ENCODE data around the gene RUNX2.

The RUNX2 gene

DNA sequence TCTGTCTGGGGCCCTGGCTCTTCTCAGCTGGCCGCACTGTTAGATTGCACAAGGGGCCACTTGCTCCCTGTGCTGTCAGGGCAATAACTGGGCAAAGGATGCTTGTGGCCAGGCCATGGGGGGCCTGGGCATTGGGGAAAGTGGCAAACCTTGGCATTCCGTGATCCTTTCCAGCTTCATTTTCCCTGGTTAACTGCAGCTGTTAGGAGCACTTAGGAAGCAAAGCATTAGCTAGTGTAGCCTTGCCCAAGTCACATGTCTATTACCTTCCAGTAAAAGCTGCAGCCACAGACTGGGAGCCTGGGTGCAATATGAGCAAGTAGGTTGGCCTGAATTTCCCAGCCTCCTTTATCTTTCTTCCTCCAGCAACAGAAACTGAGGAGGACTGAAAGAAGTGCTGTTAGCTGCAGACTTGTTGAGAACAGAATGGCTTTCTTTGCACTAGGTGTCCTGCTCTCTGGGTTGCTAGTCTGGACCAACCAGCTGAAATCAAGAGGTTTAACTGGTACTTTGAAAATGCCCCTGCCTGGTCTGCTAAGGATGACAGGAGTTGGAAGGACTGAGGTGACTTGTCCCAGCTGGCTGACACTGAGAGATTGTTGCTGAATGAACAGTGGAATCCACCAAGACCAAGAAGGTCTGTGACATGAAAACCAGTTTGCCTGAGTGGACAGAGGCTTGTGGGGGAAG lies 361.9 kb downstream of the RUNX2 start:
- DNase-seq, result no peak

DNA sequence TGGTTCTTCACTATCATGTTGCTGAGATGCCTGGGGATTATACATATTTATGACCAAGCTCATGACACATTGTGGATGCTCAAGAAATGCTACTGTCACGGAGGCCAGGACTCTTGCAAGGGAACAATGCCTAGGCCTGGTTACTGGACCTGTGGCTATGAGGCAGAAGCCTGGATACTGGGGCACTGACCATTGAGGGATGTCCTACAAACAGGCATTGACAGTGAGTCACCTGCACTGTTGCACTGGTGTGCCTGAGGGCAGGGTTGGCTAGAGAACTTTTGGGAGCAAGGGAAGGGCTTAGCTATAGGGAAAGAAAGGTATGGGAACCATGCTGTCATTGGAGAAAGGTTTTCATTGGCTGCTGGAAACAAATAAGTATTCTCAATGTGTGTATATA lies 362.7 kb downstream of the RUNX2 start:
- no peak for DNase-seq

DNA sequence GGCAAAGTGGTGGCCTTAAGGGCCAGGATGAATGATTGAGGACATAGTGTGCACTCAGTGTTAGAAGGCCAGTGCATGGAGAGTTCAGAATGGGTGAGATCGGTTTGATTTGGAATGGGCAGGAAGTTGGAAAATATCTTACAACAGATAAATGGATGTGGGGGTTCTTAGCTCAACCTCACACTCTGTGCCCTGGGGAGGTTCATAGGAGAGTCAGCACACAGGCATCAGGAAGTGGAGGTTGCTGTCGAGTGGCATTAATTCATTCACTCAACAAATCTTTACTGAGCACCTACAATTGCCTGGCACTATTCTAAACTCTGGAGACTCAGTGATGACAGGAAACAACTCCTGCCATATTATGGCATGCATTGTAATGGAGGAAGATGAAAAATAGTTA lies 363.3 kb downstream of the RUNX2 start:
- DNase-seq, result no peak

DNA sequence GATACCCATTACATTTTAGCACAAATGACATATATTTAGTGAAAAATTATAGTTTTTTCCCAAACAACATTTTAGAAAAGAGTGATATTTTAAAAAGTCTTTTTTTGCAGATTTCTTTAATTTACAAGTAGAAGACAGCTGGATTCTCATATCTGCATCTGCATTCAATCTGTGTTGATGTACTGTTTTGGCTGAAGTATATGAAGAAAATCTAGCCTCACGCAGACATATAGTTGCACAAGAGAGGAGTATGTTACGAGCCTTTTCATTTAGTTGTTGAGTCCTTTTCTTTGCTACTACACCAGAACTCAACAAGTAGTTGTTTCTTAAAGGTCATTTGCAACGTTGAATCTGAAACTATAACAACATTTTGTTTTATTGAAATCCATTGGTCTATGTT lies 363.9 kb downstream of the RUNX2 start:
- DNase-seq, result no peak

DNA sequence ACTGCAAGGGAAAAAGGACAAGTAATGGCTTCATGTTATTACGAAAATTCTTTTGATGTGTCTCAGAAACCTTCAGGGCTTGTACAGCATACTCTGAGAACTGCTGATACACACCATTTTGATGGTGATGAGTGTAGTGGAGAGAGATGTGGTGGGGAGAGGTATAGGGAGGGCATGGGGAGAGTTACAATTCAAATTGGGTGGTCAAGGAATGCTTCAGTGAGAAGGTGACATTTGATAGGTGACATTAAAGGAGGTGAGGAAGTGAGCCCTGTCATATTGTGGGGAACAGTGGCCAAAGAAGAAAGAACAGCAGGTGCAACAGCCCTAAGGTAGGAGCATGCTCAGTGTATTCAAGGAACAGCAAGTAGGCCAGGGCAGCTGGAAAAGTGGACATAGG lies 368.6 kb downstream of the RUNX2 start:
- no peak for DNase-seq

DNA sequence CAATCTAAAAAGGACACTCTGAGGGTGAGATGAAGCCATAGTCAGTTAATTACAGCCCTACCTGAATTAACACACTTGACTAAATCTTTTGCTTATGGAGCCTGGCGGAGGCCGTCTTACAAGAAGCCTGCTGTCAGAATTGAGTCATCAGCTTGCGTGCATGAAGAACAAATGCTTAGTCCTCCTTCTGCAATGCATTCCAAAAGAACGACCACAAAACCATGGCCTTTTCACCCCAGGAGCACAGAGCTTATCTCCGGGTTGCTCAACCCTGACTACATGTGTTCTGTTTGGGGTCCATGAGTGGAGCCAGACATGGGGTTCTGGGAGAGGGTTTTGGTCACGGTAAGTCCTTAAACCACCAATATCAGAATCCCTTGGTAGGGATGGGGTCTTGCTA lies 369.5 kb downstream of the RUNX2 start:
- no peak for DNase-seq

DNA sequence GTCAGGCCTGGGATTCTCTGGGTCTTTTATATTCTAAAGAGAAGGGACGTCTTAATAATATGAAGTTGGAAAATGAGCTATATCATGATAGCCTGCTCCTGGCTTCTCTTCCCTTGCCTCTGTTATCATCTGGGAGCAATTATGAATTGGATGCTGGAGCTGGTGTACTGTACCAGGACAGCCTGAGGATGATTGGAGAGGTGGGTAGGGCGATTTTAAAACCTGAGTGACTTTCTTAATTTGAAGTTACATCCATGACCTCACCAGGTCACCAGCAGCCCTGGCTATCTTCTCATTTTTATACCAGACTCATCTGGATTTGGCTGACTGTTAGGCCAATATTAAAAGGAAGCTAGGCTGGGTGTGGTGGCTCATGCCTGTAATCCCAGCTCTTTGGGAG lies 369.9 kb downstream of the RUNX2 start:
- DNase-seq, result no peak

DNA sequence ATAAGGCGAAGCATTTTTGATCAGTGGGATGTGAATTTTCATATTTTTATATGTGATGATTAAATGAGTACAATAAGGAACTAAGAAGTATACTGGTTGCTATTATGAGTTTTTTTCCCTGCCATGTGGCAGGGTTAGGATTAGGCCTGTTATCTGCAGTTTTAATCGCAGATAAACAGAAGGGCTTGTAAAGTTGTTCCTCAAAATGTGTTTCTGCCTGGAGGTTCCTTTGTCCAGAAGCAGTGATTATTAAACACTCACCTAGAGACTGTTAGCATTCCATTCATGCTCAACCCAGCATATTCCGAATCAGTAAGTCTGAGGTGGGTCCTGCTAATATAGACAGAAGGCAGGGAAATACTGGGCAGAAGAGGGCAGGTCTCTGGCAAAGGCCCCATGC lies 371.5 kb downstream of the RUNX2 start:
- no peak for DNase-seq

DNA sequence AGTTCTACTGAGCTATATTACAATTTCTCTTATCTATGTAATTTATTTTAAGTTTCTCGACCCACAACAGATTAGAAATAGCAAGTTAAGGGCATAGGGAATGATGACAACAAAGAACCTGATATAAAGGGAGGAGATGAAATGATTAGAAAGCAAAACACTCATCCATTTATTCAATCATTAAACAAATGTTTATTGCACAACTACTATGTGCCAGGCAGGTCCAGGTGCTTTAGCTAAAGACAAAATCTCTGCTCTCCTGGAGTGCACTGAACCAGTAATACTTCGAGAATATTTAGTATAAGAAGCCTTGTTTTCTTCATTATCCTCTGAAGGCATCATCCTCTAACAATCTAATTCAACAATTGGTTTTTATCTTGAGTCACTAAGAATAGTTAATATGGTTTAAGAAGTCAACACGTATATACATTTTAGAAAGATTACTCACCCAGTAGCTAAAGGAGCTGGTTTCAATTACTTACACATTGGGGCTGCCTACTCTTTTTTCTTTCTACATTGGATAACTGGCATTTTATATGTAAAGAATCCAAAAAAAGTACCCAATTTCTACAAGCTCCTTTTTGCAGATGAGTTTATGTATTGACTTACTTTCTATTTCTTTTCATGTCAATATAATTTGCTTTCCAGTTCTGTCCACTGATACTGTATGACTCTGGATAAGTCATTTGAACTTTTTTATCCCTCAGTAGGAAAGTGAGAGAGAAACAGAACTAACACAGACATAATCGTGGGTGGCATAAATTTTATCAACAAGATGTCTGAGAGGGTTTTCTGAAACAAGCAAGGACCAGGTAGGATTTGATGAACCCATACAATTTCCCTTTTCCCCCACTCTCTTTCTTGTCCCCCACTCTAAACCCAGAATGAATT lies 375.0 kb downstream of the RUNX2 start:
- no peak for DNase-seq

DNA sequence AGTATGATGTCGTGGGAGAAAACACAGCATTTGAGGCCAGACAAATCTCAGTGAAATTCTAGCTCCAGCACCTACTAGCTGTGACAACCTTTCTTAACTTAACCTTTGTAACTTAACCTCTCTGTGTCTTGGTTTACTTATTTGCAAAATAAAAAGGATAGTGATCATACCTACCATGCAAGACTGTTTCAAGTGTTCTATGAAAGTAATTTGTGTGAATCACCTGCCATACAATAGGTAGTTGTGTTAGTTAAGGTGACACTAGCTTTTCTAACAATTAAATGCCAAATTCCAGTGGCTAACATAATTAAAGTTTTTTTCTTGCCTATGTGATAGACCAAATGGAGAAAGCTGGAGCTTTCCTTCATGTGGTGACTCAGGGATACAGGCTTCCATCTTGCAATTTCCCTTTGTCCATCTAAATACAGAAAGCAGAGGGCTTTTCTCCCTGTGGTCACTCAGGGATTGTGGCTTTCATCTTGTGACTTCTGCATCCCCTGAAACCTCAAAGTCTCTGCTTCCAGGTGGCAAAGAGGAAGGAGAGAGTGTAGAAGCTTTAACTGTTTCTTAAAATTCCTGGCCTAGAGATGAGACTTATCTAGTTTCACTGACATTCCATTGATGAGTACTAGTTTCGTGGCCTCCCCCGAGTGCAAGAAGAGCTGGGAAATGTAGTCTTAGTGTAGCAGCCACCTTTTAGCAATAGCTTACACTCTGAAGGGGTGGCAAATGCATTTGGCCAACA lies 376.1 kb downstream of the RUNX2 start:
- no peak for DNase-seq

DNA sequence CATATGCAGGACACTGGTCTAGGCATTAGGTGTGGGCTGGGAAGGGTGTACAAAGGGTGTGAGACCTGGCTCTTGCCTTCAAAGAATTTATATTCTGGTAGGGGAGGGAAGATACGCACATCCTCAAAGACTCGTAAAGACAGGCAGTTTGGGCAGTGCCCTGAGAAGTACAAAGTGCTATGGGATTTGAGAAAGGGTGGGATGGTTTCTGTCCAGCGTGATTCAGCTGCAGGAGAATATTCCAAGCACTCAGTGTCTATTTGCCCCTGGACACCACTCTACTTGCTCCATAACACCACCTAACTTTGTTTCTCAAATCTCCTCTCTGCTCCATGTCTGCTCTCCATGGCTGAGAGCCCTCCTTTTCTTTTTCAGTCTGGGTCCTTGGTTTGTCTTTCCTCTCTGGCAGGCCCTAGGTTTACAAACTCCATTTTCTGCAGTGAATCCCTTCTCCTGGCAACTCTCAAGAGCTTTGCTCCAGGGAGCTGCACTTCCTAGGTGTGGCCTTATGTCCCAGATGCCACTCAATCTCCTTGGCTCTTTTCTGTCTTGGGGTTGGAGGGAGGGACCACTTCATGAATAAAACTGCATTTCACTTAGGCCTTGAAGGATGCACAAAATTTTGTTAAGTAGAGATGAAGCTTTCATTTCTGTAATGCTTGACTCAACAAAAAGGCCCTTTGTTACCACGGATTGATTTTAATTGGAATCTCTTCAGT lies 377.2 kb downstream of the RUNX2 start:
- DNase-seq, result no peak

DNA sequence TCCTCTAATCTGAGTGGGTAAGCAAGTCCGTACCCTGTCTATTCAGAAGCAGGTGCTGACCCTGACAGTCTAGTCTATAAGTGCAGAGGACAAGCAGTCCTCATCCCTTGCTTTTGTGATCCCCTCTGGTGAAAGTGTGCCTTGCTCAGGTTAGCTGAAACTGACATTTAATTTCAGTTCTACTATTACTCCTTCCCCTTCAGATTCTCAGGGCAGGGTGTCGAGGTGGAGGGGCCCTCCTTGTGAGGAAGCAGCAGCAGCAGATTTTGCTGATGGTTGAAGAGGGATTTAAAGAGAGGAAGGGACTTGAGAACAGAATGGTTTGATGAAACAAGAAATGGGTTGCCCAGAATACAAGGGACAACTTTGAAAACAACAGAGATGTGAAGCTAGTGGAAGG lies 378.2 kb downstream of the RUNX2 start:
- DNase-seq, result no peak

DNA sequence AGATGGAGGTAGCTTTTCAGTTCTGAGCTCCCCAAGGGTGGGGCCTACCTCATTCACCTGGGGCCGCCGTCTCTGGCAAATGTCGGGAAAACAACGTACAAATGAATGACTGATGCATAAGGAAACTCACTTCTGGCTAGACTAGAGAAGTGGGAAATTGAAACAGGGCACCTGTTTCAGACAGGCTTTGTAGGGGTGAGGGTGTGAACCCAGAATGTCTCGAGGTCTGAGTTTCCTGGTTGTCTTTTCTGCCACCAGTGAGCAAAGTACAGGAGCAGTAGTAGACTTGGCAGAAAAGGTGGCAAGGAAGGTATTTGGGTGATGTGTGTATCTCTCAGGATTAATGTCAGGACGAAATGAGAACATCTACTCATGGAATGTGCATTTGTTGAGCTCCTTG lies 379.0 kb downstream of the RUNX2 start:
- DNase-seq, result no peak

DNA sequence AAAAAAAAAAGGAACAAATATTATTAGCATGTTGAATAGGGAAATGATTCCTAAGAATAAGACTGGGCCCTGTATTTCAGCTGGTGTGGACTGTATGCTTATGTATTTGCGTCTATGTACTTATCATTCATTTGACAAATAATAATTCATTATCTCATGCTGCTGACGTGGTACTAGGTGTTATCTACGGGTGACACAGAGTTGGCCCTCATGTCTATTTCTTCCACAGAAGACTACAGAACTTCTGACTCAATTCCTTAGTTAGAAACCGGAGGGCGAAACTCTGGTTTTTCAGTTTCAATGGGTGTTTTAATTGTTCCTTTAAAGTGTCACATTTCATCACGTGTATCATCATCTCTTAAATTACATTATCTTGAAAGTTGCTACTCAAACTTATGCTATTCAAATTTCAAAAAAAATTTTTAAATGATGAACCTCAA lies 381.7 kb downstream of the RUNX2 start:
- DNase-seq, result no peak

DNA sequence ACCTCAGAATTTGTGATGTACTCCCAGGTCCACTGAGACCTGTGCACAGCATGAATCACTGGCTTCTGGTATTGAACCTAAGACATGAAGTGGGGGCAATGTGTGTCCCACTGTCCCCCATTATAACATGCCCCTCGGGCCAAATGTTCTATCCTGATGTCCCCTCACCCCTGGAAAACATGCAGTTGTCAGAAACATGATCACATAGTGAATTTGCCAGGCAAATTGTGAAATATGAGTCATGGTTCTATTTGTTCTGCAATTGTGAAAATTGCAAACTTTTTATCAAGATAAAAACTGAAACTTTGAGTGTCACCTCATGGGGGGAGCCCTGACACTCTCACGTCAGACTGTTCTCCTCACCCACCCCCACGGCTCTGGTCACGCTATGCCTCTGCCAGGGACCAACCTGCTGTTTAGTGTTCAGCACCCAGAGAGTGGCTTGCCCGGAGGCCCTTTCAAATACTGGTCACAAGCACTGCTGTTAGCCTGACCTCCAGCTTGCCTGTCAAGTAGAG lies 382.2 kb downstream of the RUNX2 start:
- no peak for DNase-seq

DNA sequence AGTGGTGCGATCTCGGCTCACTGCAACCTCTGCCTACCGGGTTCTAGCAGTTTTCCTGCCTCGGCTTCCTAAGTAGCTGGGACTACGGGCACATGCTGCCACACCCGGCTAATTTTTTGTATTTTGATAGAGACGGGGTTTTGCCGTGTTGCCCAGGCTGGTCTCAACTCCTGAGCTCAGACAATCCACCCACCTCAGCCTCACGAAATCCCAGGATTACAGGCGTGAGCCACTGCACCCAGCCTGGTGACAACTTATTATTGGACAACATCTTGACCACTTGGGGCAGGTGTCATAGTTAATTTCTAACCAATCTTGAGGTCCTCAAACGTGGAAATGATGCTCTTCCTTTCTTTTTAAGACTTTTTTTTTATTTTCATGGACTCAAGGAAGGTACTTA lies 383.9 kb downstream of the RUNX2 start:
- no peak for DNase-seq

DNA sequence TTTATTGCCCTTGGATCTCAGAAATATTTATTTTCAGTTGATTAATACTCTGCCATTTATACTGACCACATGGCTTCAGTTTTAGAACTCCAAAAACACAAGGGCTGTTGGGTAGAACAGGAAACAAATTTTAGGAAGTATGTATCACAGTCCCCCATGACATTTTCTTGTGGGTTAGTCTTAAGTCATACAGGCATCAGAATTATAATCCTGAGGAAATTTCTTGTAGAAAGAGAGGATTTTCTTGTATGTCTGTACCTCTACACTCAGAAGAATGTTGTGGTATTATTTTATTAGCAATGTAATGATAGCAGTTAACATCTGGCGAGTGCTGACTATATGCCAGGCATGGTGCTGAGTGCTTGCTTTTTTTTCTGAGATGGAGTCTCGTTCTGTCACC lies 384.7 kb downstream of the RUNX2 start:
- no peak for DNase-seq

Measured in NCI-H446 treated with DMSO at 0.1 percent for 48 hours (cell line).